Hepatocyte (in vitro differentiated cells): ENCODE data around the gene SH3RF3. TPM values are rescaled to one million over a fixed set of nuclear protein-coding genes. Genes with fewer than 3 reads are reported as not detected.

Source experiments
- DNase-seq: peaks from one replicate; pipeline ENCODE4 v3.0.0-alpha.2; 2016; ENCODE audit warnings: low spot score
- H2AFZ ChIP-seq: fragments of 200-600 bp; sonication (generic); 2 replicates; pipeline ENCODE4 v1.6.0; 2016; ENCODE audit warnings: antibody characterized with exemption, mild to moderate bottlenecking
- H3K27ac ChIP-seq: fragments of 200-600 bp; sonication (generic); 2 replicates; pipeline ENCODE4 v1.5.1; 2016; ENCODE audit warnings: mild to moderate bottlenecking
- H3K27me3 ChIP-seq: fragments of 200-600 bp; sonication (generic); 2 replicates; pipeline ENCODE4 v1.6.1; 2016
- H3K36me3 ChIP-seq: fragments of 200-600 bp; sonication (generic); replicated peaks from 2 replicates; pipeline ENCODE4 v1.5.1; 2016; ENCODE audit warnings: low read depth; ENCODE audit not compliant: insufficient read depth
- H3K4me1 ChIP-seq: fragments of 200-600 bp; sonication (generic); 2 replicates; pipeline ENCODE4 v1.5.1; 2016; ENCODE audit warnings: mild to moderate bottlenecking, moderate library complexity; ENCODE audit not compliant: insufficient read depth
- H3K4me2 ChIP-seq: fragments of 200-600 bp; sonication (generic); 2 replicates; pipeline ENCODE4 v1.6.0; 2016
- H3K4me3 ChIP-seq: fragments of 200-600 bp; sonication (generic); 2 replicates; pipeline ENCODE4 v1.5.1; 2016; ENCODE audit warnings: mild to moderate bottlenecking
- H3K79me2 ChIP-seq: fragments of 200-600 bp; sonication (generic); 2 replicates; pipeline ENCODE4 v1.6.0; 2017; ENCODE audit warnings: mild to moderate bottlenecking
- H3K9me2 ChIP-seq: fragments of 200-600 bp; sonication (generic); replicated peaks from 2 replicates; pipeline ENCODE4 v1.6.0; 2017; ENCODE audit warnings: mild to moderate bottlenecking; ENCODE audit not compliant: insufficient read depth
- H3K9me3 ChIP-seq: fragments of 200-600 bp; sonication (generic); 2 replicates; pipeline ENCODE4 v1.5.1; 2016; ENCODE audit warnings: low read depth, mild to moderate bottlenecking
- H4K20me1 ChIP-seq: fragments of 200-600 bp; sonication (generic); 2 replicates; pipeline ENCODE4 v1.6.0; 2016; ENCODE audit warnings: mild to moderate bottlenecking; ENCODE audit not compliant: insufficient read depth, poor library complexity, severe bottlenecking
- EZH2 ChIP-seq: fragments of 200-600 bp; sonication (generic); IDR thresholded peaks from 2 replicates; pipeline ENCODE4 v1.6.1; 2016; ENCODE audit warnings: antibody characterized with exemption, mild to moderate bottlenecking, borderline replicate concordance
- EZH2phosphoT487 ChIP-seq: fragments of 200-600 bp; sonication (generic); IDR thresholded peaks from one replicate; pipeline ENCODE4 v1.6.1; 2018; ENCODE audit warnings: antibody characterized with exemption, mild to moderate bottlenecking, low read depth, moderate library complexity; ENCODE audit not compliant: unreplicated experiment, severe bottlenecking
- whole genome bisulfite sequencing: methylation state at CpG from one replicate; pipeline ENCODE4 v1.1.6; 2016; ENCODE audit warnings: low lambda C conversion rate; ENCODE audit errors: missing lambda C conversion rate; 5-methylcytosine and 5-hydroxymethylcytosine counted together
- polyA plus RNA-seq: library from polyadenylated mRNA; unstranded; fragments of >200 nt; fragmentation: Nextera tagmentation; extraction: Ambion mirVana; gene quantifications from 2 replicates; pipeline ENCODE4 v1.2.1, GENCODE V29; 2016
- total RNA-seq: library from RNA; depleted of rRNA; stranded (reverse); fragments of >200 nt; gene quantifications from 2 replicates; pipeline ENCODE4 v1.2.3, GENCODE V29; 2014
- TF ChIP-seq, protein P1 (sequence below): fragments of 200-600 bp; sonication (generic); IDR thresholded peaks from 2 replicates; pipeline ENCODE4 v1.5.1; 2016; ENCODE audit warnings: antibody characterized with exemption, mild to moderate bottlenecking; ENCODE audit not compliant: poor library complexity

SH3RF3 gene
- total and polyA plus RNA-seq, 2 experiments from 2014 or later: 1.9 to 2.1 TPM

DNA sequence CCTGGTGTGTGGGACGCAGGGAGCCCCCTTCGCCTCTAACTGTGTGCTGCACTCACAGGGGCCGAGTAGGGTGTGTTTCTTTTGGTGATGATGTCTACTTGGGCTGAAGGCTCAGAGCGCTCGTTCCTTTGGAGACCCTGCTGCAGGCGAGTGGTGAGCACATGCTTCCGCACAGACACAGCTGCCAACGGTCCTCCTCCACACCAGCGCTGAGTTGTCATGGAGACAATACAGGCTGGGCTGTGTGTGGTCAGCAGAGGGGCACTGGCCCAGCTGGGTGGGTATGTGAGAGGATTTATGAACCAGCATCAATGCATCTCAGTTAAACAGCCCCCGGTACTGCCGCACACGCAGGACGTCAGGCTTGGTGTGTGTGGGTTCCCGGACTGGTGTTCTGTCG is 143.5 kb downstream of the SH3RF3 start:
- Histone ChIP-seq H3K27me3 (no peaks in the 10 kb centered on the region), H3K27ac (no peak overlapping the region), H4K20me1 (no peaks in the 10 kb centered on the region), H3K79me2 (no peaks in the 10 kb centered on the region), H3K4me3 (no peak overlapping the region), H2AFZ (no peak overlapping the region), H3K9me3 (no peaks in the 10 kb centered on the region), H3K4me2 (no peak overlapping the region), H3K36me3 (no peaks in the 10 kb centered on the region), H3K4me1 (peaks cover 1% of the 10 kb centered on the region), H3K9me2 (no peaks in the 10 kb centered on the region)
- no peak for DNase-seq
- no peak for TF ChIP-seq EZH2
- TF ChIP-seq, protein P1, sequence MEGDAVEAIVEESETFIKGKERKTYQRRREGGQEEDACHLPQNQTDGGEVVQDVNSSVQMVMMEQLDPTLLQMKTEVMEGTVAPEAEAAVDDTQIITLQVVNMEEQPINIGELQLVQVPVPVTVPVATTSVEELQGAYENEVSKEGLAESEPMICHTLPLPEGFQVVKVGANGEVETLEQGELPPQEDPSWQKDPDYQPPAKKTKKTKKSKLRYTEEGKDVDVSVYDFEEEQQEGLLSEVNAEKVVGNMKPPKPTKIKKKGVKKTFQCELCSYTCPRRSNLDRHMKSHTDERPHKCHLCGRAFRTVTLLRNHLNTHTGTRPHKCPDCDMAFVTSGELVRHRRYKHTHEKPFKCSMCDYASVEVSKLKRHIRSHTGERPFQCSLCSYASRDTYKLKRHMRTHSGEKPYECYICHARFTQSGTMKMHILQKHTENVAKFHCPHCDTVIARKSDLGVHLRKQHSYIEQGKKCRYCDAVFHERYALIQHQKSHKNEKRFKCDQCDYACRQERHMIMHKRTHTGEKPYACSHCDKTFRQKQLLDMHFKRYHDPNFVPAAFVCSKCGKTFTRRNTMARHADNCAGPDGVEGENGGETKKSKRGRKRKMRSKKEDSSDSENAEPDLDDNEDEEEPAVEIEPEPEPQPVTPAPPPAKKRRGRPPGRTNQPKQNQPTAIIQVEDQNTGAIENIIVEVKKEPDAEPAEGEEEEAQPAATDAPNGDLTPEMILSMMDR: no peak
- TF ChIP-seq EZH2phosphoT487: no peak
- WGBS: 89% methylated on average over 15 of the region's 15 CpGs

DNA sequence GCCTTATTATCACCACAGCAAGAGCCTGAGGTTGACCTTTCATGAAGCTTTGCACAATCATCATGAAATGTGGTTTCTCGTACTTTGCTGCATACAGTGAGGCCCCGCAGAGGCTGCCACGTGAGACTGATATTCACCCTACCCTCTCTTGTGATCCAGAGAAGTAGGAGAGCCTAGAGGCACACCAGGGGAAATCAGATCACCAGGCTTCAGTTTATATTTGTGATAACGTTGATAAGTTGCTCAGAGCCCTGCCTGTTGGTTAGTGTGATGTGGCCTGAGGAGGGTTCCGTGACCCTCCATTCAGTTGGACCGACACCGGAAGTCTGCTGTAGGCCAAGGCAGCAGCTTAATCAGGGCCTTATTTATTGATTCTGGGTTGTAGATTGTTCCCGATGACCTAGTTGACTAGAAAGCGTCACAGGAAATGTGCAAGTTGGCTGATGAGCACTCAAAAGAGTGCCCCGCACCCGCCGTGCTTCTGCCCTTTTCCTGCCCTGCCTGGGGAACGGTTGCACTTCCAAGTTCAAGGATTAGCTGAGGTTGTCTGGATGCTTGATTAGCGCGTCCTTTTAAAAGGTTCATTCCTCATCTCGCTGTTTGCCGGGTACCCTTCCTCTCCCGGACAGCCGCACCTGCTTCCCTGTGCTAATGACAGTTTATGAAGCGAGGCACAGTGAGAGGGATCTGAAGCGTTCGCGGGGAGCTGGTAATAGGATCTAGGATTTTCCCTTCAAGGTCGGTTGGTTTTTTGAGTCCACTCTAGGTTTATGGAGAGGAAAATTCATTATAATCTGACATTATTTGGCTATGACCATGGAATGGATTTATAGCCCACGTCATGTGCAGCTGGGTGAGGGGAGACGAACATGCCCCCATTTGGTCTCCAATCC is 146.4 kb downstream of the SH3RF3 start:
- H3K4me2 ChIP-seq: no peak overlapping the region
- no peaks in the 10 kb centered on the region for H3K9me3 ChIP-seq
- no peaks in the 10 kb centered on the region for H3K36me3 ChIP-seq
- H3K4me3 ChIP-seq: no peak overlapping the region
- no peaks in the 10 kb centered on the region for H3K9me2 ChIP-seq
- TF ChIP-seq EZH2phosphoT487: no peak
- TF ChIP-seq, protein P1: no peak
- TF ChIP-seq EZH2: no peak
- H2AFZ ChIP-seq: no peak overlapping the region
- H3K79me2 ChIP-seq: no peaks in the 10 kb centered on the region
- DNase-seq: no peak
- H3K27ac ChIP-seq: no peak overlapping the region
- H4K20me1 ChIP-seq: no peaks in the 10 kb centered on the region
- peaks cover 7% of the 10 kb centered on the region for H3K4me1 ChIP-seq
- no peaks in the 10 kb centered on the region for H3K27me3 ChIP-seq
- 89% methylated on average over 26 of the region's 26 CpGs for WGBS

DNA sequence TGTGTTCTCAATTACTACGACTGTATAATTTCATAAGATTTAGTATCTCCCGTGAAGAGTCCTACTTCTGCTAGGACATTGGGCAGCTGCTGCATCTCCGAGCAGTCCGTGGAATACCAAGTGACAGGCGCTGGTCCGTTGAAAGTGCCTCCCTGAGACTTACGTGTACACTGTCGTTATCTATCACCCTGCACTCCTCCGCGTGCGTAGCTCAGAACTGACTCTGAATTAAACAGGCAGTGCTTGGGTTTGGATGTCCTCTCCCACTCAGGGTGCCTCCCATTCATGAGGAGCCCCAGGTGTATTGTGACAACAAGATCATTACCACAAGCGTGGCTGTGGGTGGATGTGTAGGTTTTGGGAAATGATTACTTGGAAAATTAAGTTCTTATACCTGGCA is 148.4 kb downstream of the SH3RF3 start:
- WGBS: 78% methylated on average over 12 of the region's 12 CpGs
- Histone ChIP-seq H3K36me3 (no peaks in the 10 kb centered on the region), H3K4me3 (no peak overlapping the region), H3K4me1 (peaks cover 7% of the 10 kb centered on the region), H3K9me3 (no peaks in the 10 kb centered on the region), H3K9me2 (no peaks in the 10 kb centered on the region), H3K27me3 (no peaks in the 10 kb centered on the region), H3K79me2 (no peaks in the 10 kb centered on the region), H3K27ac (no peak overlapping the region), H3K4me2 (no peak overlapping the region), H2AFZ (no peak overlapping the region), H4K20me1 (no peaks in the 10 kb centered on the region)
- TF ChIP-seq EZH2phosphoT487: no peak
- TF ChIP-seq, protein P1: no peak
- no peak for DNase-seq
